Measurements from ENCODE around the gene DCBLD2.

DNA sequence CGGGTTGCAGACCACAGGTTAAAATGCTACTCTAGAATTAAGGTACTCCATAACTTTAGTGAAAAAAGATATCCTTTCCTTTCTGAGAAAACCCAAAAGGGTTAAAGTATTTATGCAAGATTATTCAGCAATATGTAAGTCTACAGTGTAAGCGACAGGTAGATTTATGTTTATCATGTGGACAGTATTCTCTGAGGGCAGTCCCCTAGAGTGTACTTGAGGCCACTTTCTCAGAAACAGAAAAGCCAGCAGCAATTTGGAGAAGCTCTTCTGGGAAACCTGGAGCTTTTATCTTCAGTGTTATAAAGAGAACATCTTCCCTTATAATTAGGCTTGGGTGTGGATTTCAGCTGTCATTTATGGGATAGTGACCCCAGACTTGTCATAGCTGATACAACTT is 129.5 kb downstream of the DCBLD2 start:
- no peak for TF ChIP-seq POLR2A (IDR thresholded peaks at IDR 0.05; ENCODE audit: low read length)
- TF ChIP-seq GATA1 (IDR thresholded peaks at IDR 0.05; ENCODE audit: low read depth, low read length): no peak

Measured in erythroblast (primary cell).